Aorta (tissue), 5 donors: ENCODE data around the gene SLC2A1. TPM values are rescaled to one million over a fixed set of nuclear protein-coding genes. Genes with fewer than 3 reads are reported as not detected.

Experiments
- ATAC-seq: fragments of 200-7000 bp; cut with Tn5 transposase; one replicate; pipeline ENCODE4 v1.9.1; 2022; ENCODE audit warnings: moderate library complexity; ENCODE audit not compliant: low FRiP score
- DNase-seq, 2 donors: peaks; one replicate each; pipeline ENCODE4 v3.0.0-alpha.2; 2020
- H3K27ac ChIP-seq, 2 donors: one replicate each; pipeline ENCODE4 v1.5.1; 2013; ENCODE audit warnings: low read length in 2 of 2, mild to moderate bottlenecking in 2 of 2, moderate library complexity in 2 of 2, control low read depth in 1 of 2, inconsistent platforms in 1 of 2, low read depth in 1 of 2
- H3K27me3 ChIP-seq, 2 donors: one replicate each; pipeline ENCODE4 v1.6.1; 2013; ENCODE audit warnings: control low read depth in 1 of 2, low read length in 1 of 2, mild to moderate bottlenecking in 1 of 2, moderate library complexity in 1 of 2; ENCODE audit not compliant: insufficient read depth in 2 of 2, control insufficient read depth in 1 of 2
- H3K36me3 ChIP-seq, 2 donors: one replicate each; pipeline ENCODE4 v1.6.1; 2013; ENCODE audit warnings: control low read depth in 1 of 2, low read length in 1 of 2, mild to moderate bottlenecking in 1 of 2; ENCODE audit not compliant: insufficient read depth in 2 of 2, control insufficient read depth in 1 of 2
- H3K4me1 ChIP-seq, 2 donors: one replicate each; pipeline ENCODE4 v1.6.1; 2013; ENCODE audit warnings: low read length in 2 of 2, control low read depth in 1 of 2, mild to moderate bottlenecking in 1 of 2, moderate library complexity in 1 of 2; ENCODE audit not compliant: insufficient read depth in 2 of 2, control insufficient read depth in 1 of 2
- H3K4me3 ChIP-seq, 2 donors: one replicate each; pipeline ENCODE4 v1.5.1; 2013; ENCODE audit warnings: low read length in 2 of 2, control low read depth in 1 of 2, mild to moderate bottlenecking in 1 of 2
- H3K9me3 ChIP-seq: one replicate; pipeline ENCODE4 v1.6.1; 2013; ENCODE audit warnings: mild to moderate bottlenecking, low read length; ENCODE audit not compliant: control insufficient read depth
- WGBS, 2 donors: extraction: QIAGEN DNeasy Blood & Tissue Kit; methylation state at CpG; one replicate each; pipeline ENCODE4 v1.1.7; 2013; 5-methylcytosine and 5-hydroxymethylcytosine counted together
- intact Hi-C, 2 donors: fragments of 100-400 bp; cut with DNase I; formaldehyde crosslinking; loops; one replicate each; pipeline versions ENCODE4 v1.14.2 to v1.15.0; 2022
- polyA plus RNA-seq, 2 donors: library from polyadenylated mRNA; stranded (reverse); fragments of 200-250 nt; gene quantifications; one replicate each; pipeline ENCODE4 v1.2.3, GENCODE V29; 2013
- total RNA-seq, 2 donors: library from RNA; stranded (reverse); fragmentation: NEBNext Ultra II Directional; extraction: Animal tissue kit (Norgen Biotek cat#: 25700); gene quantifications; one replicate each; pipeline ENCODE4 v1.2.1, GENCODE V29; 2021
- donor health status: healthy with polysubstance abuse.
- donor health status: Bipolar disorder and iron deficiency.
- donor health status: DM: no; HTN: no; CAD: no.
- donor health status: DM: no; HTN: no; CAD: no.
- donor health status: DM: yes; HTN: yes; CAD: no.

SLC2A1 gene
- total and polyA plus RNA-seq, 4 donors: 6.4 to 124 (median 49.6) TPM

- Histone ChIP-seq H3K9me3 (no peaks in the 10 kb centered on the region), H3K36me3 (peaks cover 0 to 1% of the 10 kb centered on the region in 2 donors), H3K27me3 (no peaks in the 10 kb centered on the region), H3K4me1 (no peaks in the 10 kb centered on the region), H3K4me3 (no peak overlapping the region), H3K27ac (no peak overlapping the region)
- intact Hi-C loops: no loop called here
- no peak for ATAC-seq
- DNase-seq: no peak
- WGBS, 2 donors: 80 to 85% methylated on average over 6 of the region's 6 CpGs
Observed at GRCh38 chr1:42982641-42983040, 24.0 kb upstream of the SLC2A1 start.

GRCh38 chr1:42981871-42982270, 23.2 kb upstream of the SLC2A1 start:
- Histone ChIP-seq H3K27ac (no peak overlapping the region), H3K4me1 (no peaks in the 10 kb centered on the region), H3K9me3 (no peaks in the 10 kb centered on the region), H3K36me3 (peaks cover 0 to 1% of the 10 kb centered on the region in 2 donors), H3K27me3 (no peaks in the 10 kb centered on the region), H3K4me3 (no peak overlapping the region)
- DNase-seq: no peak
- intact Hi-C loops: no loop called here
- no peak for ATAC-seq
- 41 to 48% methylated on average over 6 of the region's 6 CpGs for WGBS, 2 donors

DNA sequence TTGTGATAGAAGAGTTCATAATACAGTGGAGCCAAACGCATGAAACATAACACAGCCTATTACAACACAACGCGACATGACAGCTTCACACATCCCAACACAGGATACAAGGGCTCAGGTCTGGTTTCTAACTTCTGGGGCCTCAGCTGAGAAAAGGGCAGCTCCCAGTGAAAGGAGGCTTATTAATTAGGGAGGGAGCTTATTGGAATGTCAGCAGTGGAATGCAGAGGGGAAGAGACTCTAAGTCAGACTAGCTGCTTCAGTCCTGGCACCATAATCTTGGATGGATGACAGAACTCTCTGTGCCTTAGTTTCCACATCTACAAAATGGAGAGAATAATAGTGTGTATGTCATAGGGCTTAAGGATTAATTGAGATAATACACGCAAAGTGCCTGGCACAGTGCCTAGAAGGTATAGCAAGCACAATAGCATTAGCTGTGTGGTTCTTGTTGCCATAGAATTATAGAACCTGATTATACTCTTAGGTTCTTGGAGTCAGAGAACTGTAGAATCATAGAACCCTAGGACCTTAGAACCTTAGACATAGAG, 22.7 kb upstream of the SLC2A1 start:
- DNase-seq (no peak), ATAC-seq (no peak)
- H3K4me1 ChIP-seq: no peaks in the 10 kb centered on the region
- no peaks in the 10 kb centered on the region for H3K9me3 ChIP-seq
- no peak overlapping the region for H3K4me3 ChIP-seq
- 67 to 70% methylated on average over 4 of the region's 4 CpGs for WGBS, 2 donors
- H3K27ac ChIP-seq: no peak overlapping the region
- H3K27me3 ChIP-seq: no peaks in the 10 kb centered on the region
- peaks cover 0 to 1% of the 10 kb centered on the region in 2 donors for H3K36me3 ChIP-seq
- intact Hi-C loops: no loop called here

DNA sequence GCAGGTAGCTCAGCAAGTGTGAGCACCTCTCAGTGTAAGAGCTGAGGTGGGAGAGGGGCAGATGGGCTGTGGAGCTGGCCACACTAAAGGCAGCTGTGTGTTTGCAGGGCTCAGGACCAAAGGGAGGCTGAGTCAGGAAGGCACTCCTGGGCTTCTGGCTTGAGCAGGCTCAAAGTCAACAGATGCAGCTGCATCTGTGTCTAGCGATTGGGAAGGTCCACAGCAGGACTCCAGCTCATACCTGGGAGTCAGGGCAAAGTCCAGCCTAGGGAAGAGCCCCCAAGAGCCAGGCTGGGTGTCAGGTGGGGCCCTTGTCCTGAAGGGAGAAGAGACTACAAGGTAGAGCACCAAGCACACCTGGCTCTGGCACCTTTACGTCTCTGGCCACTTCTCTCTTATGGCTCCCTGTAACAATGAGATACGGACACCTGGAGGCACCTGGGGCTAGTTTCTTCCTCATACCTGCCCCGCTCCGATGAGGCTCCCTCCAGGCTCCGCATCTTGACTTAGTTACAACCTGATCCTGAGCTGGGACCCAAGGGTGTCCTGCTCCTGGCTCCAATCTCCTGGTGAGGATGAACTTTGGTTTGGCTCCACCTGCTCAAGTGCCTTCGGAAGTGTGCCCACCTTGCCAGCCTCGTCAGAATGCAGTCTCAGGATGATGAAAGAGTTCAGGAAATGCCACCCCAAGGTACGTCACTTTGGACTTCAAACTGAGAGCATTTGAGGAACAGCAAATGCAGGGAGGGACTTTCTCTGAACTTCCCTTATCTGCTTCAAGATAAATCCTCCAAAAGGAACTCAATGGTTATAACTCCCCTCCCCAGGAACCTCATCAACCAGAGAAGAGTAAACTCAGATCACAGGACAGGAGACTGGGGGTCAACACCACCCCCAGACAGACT, 21.5 kb upstream of the SLC2A1 start:
- no peak overlapping the region for H3K4me3 ChIP-seq
- no peaks in the 10 kb centered on the region for H3K4me1 ChIP-seq
- intact Hi-C loops: no loop called here
- no peaks in the 10 kb centered on the region for H3K27me3 ChIP-seq
- ATAC-seq: no peak
- peaks cover 0 to 1% of the 10 kb centered on the region in 2 donors for H3K36me3 ChIP-seq
- H3K9me3 ChIP-seq: no peaks in the 10 kb centered on the region
- WGBS, 2 donors: 88 to 89% methylated on average over 9 of the region's 9 CpGs
- no peak for DNase-seq
- H3K27ac ChIP-seq: no peak overlapping the region

GRCh38 chr1:42979036-42979430, 20.4 kb upstream of the SLC2A1 start:
- Histone ChIP-seq H3K27me3 (no peaks in the 10 kb centered on the region), H3K9me3 (no peaks in the 10 kb centered on the region), H3K4me1 (no peaks in the 10 kb centered on the region), H3K4me3 (no peak overlapping the region), H3K27ac (no peak overlapping the region), H3K36me3 (peaks cover 0 to 3% of the 10 kb centered on the region in 2 donors)
- DNase-seq: no peak
- intact Hi-C loops: no loop called here
- WGBS, 2 donors: 87 to 89% methylated on average over 2 of the region's 2 CpGs
- no peak for ATAC-seq

DNA sequence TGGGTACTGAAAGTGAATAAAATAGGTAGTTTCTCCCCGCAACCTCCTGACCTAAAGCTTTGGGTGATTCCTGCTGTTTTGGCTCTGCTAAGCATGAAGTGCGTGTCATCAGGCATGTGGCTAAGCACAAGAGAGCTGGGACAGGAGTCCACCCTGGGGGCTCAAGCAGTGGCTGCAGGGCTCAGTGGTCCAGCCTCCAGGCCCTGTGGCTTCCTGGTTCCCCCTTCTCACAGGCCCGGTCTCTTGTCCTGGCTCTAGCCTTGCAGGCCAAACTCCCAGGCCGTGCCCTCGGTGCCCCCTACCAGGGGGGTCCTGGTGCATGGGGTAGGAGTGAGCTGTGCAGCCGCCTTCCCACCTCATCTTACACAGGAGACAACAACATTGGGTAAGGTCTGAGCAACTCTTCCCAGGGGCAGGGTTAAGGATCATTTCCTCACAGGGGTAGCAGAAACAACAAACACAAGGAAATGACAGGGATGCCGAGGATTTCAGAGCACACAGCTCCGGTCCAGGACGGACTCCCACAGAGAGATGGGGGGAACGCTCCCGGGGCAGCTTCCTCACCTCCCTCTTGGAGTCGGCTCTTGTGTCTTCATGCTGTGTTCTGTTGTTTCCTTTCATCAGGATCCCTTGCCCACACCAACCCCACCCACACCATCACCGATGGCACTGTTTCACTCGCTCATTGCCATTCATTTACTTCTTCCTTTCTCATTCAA, 19.8 kb upstream of the SLC2A1 start:
- H3K27ac ChIP-seq: no peak overlapping the region
- H3K4me3 ChIP-seq: no peak overlapping the region
- no peaks in the 10 kb centered on the region for H3K9me3 ChIP-seq
- H3K4me1 ChIP-seq: no peaks in the 10 kb centered on the region
- ATAC-seq (peak; percentile 51), DNase-seq (no peak)
- intact Hi-C loops: no loop called here
- H3K36me3 ChIP-seq: peaks cover 0 to 3% of the 10 kb centered on the region in 2 donors
- 71 to 78% methylated on average over 14 of the region's 14 CpGs for WGBS, 2 donors
- no peaks in the 10 kb centered on the region for H3K27me3 ChIP-seq

GRCh38 chr1:42977653-42978052, 19.0 kb upstream of the SLC2A1 start:
- WGBS, 2 donors: 91 to 94% methylated on average over 1 of the region's 1 CpG
- H3K9me3 ChIP-seq: no peaks in the 10 kb centered on the region
- H3K27ac ChIP-seq: no peak overlapping the region
- no peak for DNase-seq
- peaks cover 2 to 3% of the 10 kb centered on the region in 2 donors for H3K36me3 ChIP-seq
- ATAC-seq: no peak
- no peak overlapping the region for H3K4me3 ChIP-seq
- no peaks in the 10 kb centered on the region for H3K27me3 ChIP-seq
- intact Hi-C loops: no loop called here
- no peaks in the 10 kb centered on the region for H3K4me1 ChIP-seq

DNA sequence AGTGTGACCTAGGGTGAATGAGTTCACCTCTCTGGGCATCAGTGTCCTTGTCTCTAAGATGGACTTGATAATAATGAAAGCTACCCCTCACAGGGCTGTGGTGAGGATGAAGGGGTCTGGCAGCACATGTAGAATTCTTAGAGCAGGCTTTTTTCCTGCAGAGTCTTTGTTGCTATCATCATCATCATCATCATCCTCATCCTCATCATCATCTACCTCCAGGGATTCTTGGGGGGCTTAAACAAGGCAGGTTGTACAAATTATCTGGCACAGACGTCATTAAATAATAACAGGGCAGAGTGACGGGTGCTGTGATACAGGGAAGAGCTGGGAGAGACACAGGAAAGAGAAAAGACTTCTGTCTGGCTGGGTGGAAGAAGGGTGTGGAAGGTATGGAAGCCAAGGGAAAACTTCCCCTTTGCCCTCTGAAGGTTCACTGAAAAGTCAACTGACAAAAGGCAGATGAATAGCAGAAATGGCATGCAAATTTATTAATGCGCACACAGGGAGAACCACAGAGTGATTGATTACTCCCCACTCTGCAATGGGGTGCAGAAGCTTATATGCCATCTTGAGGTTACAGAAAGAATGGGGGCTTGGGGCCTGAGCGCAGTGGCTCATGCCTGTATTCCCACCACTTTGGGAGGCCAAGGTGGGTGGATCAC, 17.0 kb upstream of the SLC2A1 start:
- WGBS, 2 donors: 88 to 92% methylated on average over 4 of the region's 4 CpGs
- DNase-seq (no peak), ATAC-seq (no peak)
- no peaks in the 10 kb centered on the region for H3K4me1 ChIP-seq
- H3K36me3 ChIP-seq: peaks cover 2 to 3% of the 10 kb centered on the region in 2 donors
- no peaks in the 10 kb centered on the region for H3K9me3 ChIP-seq
- intact Hi-C loops: no loop called here
- H3K27ac ChIP-seq: no peak overlapping the region
- no peak overlapping the region for H3K4me3 ChIP-seq
- no peaks in the 10 kb centered on the region for H3K27me3 ChIP-seq
